GM21526 (cell line): ENCODE results near the gene KMT5B.

ENCODE experiments used
- ATAC-seq: cut with Tn5 transposase; IDR thresholded peaks from one replicate; pipeline ENCODE4 v1.9.1; 2021; ENCODE audit warnings: moderate library complexity; ENCODE audit not compliant: unreplicated experiment, low FRiP score

Gene KMT5B

GRCh38 chr11:68189082-68189481 lies 24.0 kb downstream of the KMT5B start:
- no peak for ATAC-seq

- no peak for ATAC-seq
Measured at GRCh38 chr11:68186061-68186460, 27.0 kb downstream of the KMT5B start.

GRCh38 chr11:68181719-68182451 lies 31.2 kb downstream of the KMT5B start:
- no peak for ATAC-seq

GRCh38 chr11:68179847-68180246 lies 33.2 kb downstream of the KMT5B start:
- no peak for ATAC-seq

- no peak for ATAC-seq
Measured at GRCh38 chr11:68177877-68178276, 35.2 kb downstream of the KMT5B start.

- ATAC-seq = no peak
Measured at GRCh38 chr11:68173926-68174325, 39.2 kb downstream of the KMT5B start.

- no peak for ATAC-seq
Measured at GRCh38 chr11:68169442-68169841, 43.7 kb downstream of the KMT5B start.

GRCh38 chr11:68168694-68169093 lies 44.4 kb downstream of the KMT5B start:
- ATAC-seq = no peak

- no peak for ATAC-seq
Measured at GRCh38 chr11:68167474-68167873, 45.6 kb downstream of the KMT5B start.

GRCh38 chr11:68166969-68167368 lies 46.1 kb downstream of the KMT5B start:
- ATAC-seq = no peak

- ATAC-seq = no peak
Measured at GRCh38 chr11:68165601-68166000, 47.5 kb downstream of the KMT5B start.

GRCh38 chr11:68164437-68164836 lies 48.7 kb downstream of the KMT5B start:
- no peak for ATAC-seq

GRCh38 chr11:68163691-68164090 lies 49.4 kb downstream of the KMT5B start:
- ATAC-seq = no peak

GRCh38 chr11:68160100-68160695 lies 52.9 kb downstream of the KMT5B start:
- no peak for ATAC-seq

- no peak for ATAC-seq
Measured at GRCh38 chr11:68159665-68160064, 53.4 kb downstream of the KMT5B start.

- ATAC-seq = no peak
Measured at GRCh38 chr11:68159161-68159560, 53.9 kb downstream of the KMT5B start.

- ATAC-seq = no peak
Measured at GRCh38 chr11:68158580-68158979, 54.5 kb downstream of the KMT5B start.

- ATAC-seq = no peak
Measured at GRCh38 chr11:68153742-68154141, 59.4 kb downstream of the KMT5B start.

- ATAC-seq = no peak
Measured at GRCh38 chr11:68150037-68150436, 63.1 kb downstream of the KMT5B start.

GRCh38 chr11:68149417-68149816 lies 63.7 kb downstream of the KMT5B start:
- no peak for ATAC-seq

- no peak for ATAC-seq
Measured at GRCh38 chr11:68148879-68149278, 64.2 kb downstream of the KMT5B start.

- ATAC-seq = no peak
Measured at GRCh38 chr11:68148071-68148805, 64.9 kb downstream of the KMT5B start.
